ENCODE results near the gene BBS9.
A peak's percentile ranks its signal among the peaks of the same experiment; 100 is the strongest.

The BBS9 gene

DNA sequence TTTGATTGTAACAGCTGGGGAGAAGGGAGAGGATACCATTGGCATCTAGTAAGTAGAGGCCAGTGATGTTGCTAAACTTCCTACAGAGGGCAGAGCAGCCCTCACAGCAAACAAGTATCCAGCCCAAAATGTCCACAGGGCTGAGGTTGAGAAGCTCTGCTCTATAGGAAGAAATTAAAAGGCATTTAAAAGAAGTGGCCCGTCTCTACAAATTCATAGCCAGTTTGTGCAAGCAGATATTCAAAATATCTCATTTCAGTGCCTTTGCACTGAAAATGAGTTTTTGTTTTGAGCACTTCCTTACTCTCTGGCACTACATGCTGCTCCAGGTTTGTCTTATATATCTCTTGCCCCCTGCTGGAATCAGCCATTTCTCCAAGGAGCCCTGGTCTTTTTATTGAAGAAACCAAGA lies 330.0 kb downstream of the BBS9 start:
- H3K79me2 ChIP-seq (ENCODE audit: low read length), result no peaks in the 10 kb centered on the region
- no peaks in the 10 kb centered on the region for H3K9me3 ChIP-seq (ENCODE audit: insufficient read depth, low read length)
- H3K4me2 ChIP-seq (ENCODE audit: low read length), result peak overlapping the region; percentile 40; the same call in 1 of the 2 replicates
- H3K9ac ChIP-seq (ENCODE audit: low read length), result no peak overlapping the region
- H3K27ac ChIP-seq (ENCODE audit: low read length), result no peak overlapping the region
- no peaks in the 10 kb centered on the region for H3K36me3 ChIP-seq (replicated peaks; ENCODE audit: low read depth, low read length)
- H3K4me1 ChIP-seq (ENCODE audit: low read length), result peaks cover 18% of the 10 kb centered on the region
- H2AFZ ChIP-seq (ENCODE audit: low read depth, low read length), result no peak overlapping the region
- no peaks in the 10 kb centered on the region for H3K27me3 ChIP-seq (ENCODE audit: low read depth, low read length)
- TF ChIP-seq EZH2phosphoT487 (IDR thresholded peaks at IDR 0.05; ENCODE audit: low read depth), result no peak
- TF ChIP-seq, protein P1, sequence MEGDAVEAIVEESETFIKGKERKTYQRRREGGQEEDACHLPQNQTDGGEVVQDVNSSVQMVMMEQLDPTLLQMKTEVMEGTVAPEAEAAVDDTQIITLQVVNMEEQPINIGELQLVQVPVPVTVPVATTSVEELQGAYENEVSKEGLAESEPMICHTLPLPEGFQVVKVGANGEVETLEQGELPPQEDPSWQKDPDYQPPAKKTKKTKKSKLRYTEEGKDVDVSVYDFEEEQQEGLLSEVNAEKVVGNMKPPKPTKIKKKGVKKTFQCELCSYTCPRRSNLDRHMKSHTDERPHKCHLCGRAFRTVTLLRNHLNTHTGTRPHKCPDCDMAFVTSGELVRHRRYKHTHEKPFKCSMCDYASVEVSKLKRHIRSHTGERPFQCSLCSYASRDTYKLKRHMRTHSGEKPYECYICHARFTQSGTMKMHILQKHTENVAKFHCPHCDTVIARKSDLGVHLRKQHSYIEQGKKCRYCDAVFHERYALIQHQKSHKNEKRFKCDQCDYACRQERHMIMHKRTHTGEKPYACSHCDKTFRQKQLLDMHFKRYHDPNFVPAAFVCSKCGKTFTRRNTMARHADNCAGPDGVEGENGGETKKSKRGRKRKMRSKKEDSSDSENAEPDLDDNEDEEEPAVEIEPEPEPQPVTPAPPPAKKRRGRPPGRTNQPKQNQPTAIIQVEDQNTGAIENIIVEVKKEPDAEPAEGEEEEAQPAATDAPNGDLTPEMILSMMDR (IDR thresholded peaks at IDR 0.05; ENCODE audit: low read depth, low read length), result peak; percentile 61
- no peak overlapping the region for H3K4me3 ChIP-seq (ENCODE audit: low read length)
- H4K20me1 ChIP-seq (ENCODE audit: insufficient read depth, low read length), result no peaks in the 10 kb centered on the region

DNA sequence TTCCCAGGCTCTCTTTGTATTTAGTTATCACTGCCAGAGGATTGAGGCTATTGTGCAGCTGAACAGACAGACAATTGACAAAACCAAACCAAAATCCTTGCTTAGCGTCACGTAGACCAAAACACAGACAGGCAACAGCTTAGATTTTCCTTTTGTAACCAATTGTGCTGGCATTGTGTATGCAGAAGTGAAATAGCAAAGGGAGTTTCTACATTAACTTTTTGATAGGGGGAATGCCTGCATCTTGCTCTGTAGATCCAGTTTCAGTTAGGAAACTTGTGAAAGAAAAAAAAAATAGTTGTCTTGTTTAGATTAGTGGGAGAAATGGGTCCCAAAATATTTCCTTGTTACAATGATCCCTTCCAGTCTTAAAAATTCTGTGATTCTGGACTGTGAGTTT lies 333.8 kb downstream of the BBS9 start:
- H3K4me1 ChIP-seq (ENCODE audit: low read length), result peaks cover 18% of the 10 kb centered on the region
- no peaks in the 10 kb centered on the region for H3K27me3 ChIP-seq (ENCODE audit: low read depth, low read length)
- TF ChIP-seq, protein P1 (IDR thresholded peaks at IDR 0.05; ENCODE audit: low read depth, low read length), result no peak
- TF ChIP-seq EZH2phosphoT487 (IDR thresholded peaks at IDR 0.05; ENCODE audit: low read depth), result no peak
- H3K27ac ChIP-seq (ENCODE audit: low read length), result peak overlapping the region; percentile 31; the same call in 1 of the 2 replicates
- H3K9me3 ChIP-seq (ENCODE audit: insufficient read depth, low read length), result no peaks in the 10 kb centered on the region
- no peaks in the 10 kb centered on the region for H3K79me2 ChIP-seq (ENCODE audit: low read length)
- H2AFZ ChIP-seq (ENCODE audit: low read depth, low read length), result 0 out of 2 replicates have a peak overlapping the region, but pooled peaks have one; percentile 7
- peak overlapping the region; percentile 37 for H3K4me2 ChIP-seq (ENCODE audit: low read length)
- H4K20me1 ChIP-seq (ENCODE audit: insufficient read depth, low read length), result no peaks in the 10 kb centered on the region
- H3K36me3 ChIP-seq (replicated peaks; ENCODE audit: low read depth, low read length), result no peaks in the 10 kb centered on the region
- H3K4me3 ChIP-seq (ENCODE audit: low read length), result 0 out of 2 replicates have a peak overlapping the region, but pooled peaks have one; percentile 8
- no peak overlapping the region for H3K9ac ChIP-seq (ENCODE audit: low read length)

DNA sequence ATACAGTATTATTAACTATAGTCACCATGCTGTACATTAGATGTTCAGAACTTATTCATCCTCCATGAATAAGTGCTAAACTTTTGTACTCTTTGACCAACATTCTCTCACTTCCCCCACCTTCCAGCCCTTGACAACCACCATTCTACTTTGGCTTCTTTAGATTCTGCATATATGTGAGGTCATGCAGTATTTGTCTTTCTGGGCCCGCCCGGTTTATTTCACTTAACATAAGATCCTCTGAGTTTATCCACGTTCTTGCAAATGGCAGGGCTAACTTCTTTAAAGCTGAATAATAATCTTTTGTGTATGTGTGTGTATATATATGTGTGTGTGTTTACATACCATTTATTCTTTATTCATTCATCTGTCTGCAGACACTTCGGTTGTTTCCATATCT lies 336.8 kb downstream of the BBS9 start:
- Histone ChIP-seq H3K9ac (ENCODE audit: low read length) (no peak overlapping the region), H3K4me3 (ENCODE audit: low read length) (no peak overlapping the region), H3K27ac (ENCODE audit: low read length) (no peak overlapping the region), H4K20me1 (ENCODE audit: insufficient read depth, low read length) (no peaks in the 10 kb centered on the region), H3K9me3 (ENCODE audit: insufficient read depth, low read length) (0 out of 2 replicates have a peak, but pooled peaks cover 4% of the 10 kb centered on the region), H3K36me3 (replicated peaks; ENCODE audit: low read depth, low read length) (no peaks in the 10 kb centered on the region), H2AFZ (ENCODE audit: low read depth, low read length) (no peak overlapping the region), H3K4me2 (ENCODE audit: low read length) (no peak overlapping the region), H3K27me3 (ENCODE audit: low read depth, low read length) (no peaks in the 10 kb centered on the region), H3K79me2 (ENCODE audit: low read length) (no peaks in the 10 kb centered on the region), H3K4me1 (ENCODE audit: low read length) (peaks cover 18% of the 10 kb centered on the region)
- TF ChIP-seq, protein P1 (IDR thresholded peaks at IDR 0.05; ENCODE audit: low read depth, low read length), result no peak
- no peak for TF ChIP-seq EZH2phosphoT487 (IDR thresholded peaks at IDR 0.05; ENCODE audit: low read depth)

DNA sequence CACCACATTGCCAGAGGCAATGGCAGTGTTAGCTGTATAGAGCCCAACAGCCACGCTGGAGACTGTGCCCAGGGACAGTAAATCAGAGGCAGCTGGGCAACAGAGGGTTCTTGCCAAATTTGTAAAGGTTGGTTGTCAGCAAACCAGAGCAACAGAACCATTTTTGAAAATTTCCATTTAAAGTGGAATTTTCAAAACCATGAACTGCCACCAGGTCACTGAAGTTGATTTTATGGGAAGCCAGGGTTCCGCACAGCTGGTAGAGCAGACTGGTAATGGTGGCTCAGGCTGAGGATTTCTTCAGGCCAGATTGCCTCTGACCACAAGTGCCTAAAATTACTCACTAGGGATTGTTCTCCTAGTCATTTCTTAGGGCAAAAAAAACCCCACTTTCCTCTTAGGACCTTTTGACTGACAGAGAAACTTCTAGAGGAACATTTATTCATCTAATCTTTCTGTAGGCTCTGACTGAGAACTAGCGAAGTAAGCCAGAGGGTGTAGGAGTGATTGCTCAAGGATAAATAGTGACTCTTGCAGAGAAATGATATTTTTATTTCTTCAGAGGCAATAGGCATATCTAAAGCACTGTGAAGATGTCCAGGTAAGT lies 342.4 kb downstream of the BBS9 start:
- H2AFZ ChIP-seq (ENCODE audit: low read depth, low read length), result no peak overlapping the region
- no peaks in the 10 kb centered on the region for H3K27me3 ChIP-seq (ENCODE audit: low read depth, low read length)
- no peak overlapping the region for H3K4me3 ChIP-seq (ENCODE audit: low read length)
- no peaks in the 10 kb centered on the region for H3K36me3 ChIP-seq (replicated peaks; ENCODE audit: low read depth, low read length)
- H3K4me2 ChIP-seq (ENCODE audit: low read length), result peak overlapping the region; percentile 30
- no peaks in the 10 kb centered on the region for H3K79me2 ChIP-seq (ENCODE audit: low read length)
- H4K20me1 ChIP-seq (ENCODE audit: insufficient read depth, low read length), result no peaks in the 10 kb centered on the region
- H3K4me1 ChIP-seq (ENCODE audit: low read length), result peaks cover 13% of the 10 kb centered on the region
- no peak overlapping the region; the same call in 1 of the 2 replicates for H3K27ac ChIP-seq (ENCODE audit: low read length)
- 0 out of 2 replicates have a peak, but pooled peaks cover 4% of the 10 kb centered on the region for H3K9me3 ChIP-seq (ENCODE audit: insufficient read depth, low read length)
- TF ChIP-seq, protein P1 (IDR thresholded peaks at IDR 0.05; ENCODE audit: low read depth, low read length), result no peak
- no peak overlapping the region for H3K9ac ChIP-seq (ENCODE audit: low read length)

Data from OCI-LY3 (cell line).